ENCODE data around the gene TIMP2.
"Not testable (repeated sequence)": the region's sequence is repeated elsewhere in the genome, so short reads cannot be mapped to it uniquely, and the experiment has no call there.

The TIMP2 gene

DNA sequence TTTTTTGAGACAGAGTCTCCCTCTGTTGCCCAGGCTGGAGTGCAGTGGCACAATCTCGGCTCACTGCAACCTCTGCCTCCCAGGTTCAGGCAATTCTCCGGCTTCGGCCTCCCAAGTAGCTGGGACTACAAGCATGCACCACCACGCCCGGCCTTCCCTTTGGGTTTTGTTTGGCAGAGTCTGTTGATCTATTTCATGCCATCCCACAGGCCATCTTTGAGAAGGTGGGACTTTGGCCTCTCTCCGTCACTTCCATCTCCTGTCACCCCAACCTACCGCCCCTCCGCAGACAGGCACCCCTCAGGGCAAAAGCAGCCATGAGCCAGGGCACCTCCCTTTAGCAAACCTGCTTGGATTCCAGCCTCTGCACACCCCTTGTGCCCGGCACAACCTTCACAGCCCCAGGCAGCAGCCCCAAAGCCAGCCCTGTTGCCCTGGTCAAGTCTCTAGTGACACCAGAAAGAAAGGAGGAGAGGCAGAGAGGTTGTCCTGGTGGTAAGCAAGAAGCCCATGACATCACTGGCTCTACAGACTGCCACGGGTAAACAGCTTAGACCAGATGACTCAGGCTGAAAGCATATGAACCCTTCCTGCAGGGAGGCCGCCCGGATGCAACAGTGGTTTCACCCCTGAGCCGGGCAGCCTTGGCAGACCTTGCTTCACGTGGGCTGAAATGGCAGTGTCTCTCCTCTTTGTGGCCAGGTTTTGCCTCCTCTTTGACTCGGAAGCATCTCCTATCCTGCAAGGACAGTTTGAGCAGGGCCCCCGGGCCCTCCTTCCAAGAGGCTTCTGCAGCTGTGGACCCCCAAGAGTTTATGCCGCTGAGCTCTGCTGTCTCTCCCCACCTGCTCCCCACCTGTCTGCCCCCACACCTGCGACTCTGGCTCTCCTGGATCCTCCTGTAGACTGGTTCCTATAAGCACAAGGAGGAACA, 8.1 kb upstream of the TIMP2 start:
- DNase-seq (ENCODE audit: low read depth), result no peak

DNA sequence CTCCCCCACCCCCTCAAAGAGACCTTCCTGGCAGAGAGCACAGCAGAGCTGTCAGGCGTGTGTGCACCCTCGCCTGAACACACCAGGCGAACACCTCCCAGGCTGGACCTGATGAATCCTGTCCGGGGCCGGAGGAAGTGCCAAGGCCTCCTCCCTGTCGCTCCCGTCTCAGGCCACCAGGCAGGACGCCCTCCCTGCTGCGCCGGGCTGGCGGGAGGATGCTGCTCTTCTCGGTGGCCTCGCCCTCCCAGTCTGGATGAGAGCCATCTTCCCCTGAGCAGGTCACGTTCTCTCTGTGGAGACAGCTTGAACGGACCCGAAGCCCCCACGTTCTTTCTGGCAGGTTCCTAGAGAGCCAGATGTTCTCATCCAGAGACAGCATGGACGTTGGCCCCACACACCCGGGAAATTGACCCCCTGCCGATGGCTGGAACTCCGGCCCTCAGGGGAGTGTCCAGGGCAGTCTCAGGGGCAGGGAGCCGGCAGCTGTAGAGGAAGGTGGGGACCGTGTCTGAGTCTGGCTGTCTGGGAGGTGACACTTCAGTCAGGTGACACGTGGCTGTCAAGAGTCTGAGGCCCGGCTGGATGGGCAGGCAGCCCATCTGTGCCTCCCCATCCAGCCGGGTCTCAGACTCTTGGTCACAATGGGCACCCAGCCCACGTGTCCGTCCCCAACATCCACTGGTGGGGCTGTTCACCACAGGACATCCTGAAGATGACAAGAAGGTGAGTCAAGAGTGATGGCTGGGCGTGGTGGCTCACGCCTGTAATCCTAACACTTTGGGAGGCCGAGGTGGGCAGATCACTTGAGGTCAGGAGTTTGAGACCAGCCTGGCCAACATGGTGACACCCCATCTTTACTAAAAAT, 5.0 kb upstream of the TIMP2 start:
- no peak for DNase-seq (ENCODE audit: low read depth)

DNA sequence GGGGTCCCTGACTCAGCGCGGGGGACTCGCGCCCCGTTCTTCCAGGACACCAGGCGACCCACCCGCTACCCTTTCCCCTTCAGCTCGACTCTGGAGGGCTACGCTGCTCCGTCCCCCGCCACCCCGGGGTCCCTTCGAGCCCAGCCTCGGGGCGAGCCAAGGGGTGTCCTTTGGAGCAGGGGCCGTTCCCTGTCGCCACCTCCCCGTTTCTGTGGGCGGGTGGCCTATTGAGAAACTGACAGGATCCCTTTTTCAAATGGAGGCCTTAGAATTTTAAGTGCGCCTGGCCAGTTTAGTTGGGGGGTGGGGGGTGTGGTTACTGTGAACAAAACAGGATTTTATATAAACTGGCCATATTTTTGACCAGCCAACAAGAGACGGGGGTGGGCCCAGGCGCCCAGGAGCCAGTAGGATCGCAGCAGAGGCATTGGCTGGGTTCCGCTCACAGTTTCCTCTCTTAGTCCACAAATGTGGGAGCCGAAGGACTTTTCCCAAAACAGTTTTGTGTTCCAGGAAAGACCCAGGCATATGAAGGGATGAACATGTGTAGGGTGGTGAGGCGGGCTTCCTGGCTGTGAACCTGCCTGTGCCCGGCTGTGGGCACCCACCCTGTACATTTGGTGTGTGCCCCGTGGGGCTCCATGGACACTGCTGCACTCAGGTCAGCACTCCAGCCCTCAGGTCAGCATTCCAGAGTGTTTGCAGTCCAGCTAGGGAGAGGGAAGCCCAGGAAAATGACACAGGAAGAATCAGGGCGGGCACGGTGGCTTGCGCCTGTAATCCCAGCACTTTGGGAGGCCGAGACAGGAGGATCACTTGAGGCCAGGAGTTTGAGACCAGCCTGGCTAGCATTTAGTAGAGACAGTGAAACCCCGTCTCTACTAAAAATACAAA, 722 bp upstream of the TIMP2 start:
- DNase-seq (ENCODE audit: low read depth), result no peak

DNA sequence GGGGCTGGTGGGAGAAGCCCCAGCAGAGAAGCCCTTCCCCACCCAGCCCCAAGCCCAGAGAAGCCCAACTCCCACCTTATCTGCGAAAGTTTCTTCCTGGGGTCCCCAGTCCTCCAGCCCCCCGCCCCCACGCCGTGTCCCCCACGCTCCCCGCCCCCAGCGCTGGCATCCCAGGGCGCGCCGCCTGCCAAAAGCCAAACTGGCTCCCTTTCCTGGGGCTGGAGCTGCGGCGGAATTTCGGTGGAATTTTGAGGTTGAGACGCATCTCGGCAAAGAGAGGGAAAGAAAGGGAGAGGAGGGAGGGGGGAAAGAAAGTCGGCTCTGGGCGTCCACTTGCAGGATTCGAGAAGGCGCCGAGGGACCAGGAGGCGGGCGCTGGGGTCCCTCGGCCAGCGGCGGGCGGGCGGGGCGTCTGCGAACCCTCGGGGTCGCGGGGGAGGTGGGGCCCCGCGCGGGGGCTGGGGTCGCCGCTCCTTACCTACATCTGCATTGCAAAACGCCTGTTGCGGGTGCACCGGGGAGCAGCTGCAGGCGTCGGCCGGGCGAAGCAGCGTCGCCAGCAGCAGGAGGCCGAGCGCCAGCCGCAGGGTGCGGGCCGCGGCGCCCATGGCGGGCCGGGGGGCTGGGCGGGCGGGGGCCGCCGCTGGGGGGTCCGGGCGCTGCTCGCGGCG, 571 bp downstream of the TIMP2 start:
- DNase-seq (ENCODE audit: low read depth), result no peak

DNA sequence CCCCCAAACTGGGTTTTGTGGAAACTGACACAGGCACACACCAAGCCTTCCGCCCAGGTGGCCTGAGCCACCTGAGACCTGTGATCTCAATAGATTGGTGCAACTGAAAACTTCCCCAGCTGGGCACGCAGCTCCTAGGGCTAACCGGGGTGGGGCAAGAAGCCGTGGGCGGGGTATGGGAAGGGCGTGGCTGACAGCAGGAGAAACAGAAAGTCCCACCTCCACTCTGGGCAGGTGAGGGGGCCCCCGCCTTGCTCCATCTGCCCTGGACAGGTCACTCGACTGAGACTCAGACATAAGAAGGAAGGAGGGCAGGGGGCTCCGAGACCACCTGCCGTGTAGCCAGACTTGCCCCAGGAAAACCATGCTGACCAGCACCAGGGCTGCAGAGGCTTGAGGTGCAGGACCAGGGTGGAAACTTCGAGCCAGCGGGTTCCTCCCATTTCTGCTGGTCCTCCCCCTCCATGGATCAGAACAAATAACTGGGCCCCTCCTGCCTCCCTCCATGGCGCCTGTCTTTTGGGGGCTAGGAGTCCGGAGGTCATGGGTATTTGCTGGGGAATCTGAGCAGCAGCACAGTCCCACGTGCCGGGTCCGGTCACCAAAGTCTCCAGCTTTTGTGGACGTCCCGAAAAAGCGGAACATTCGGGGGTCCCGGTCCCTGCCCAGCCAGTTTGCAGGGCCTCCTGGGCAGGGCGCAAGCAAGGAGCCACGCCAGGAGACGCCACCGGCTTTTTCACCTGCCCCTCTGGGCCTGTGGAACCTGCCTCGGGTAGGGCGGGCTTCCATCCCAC, 1.3 kb downstream of the TIMP2 start:
- peak; percentile 47 for DNase-seq (ENCODE audit: low read depth)

DNA sequence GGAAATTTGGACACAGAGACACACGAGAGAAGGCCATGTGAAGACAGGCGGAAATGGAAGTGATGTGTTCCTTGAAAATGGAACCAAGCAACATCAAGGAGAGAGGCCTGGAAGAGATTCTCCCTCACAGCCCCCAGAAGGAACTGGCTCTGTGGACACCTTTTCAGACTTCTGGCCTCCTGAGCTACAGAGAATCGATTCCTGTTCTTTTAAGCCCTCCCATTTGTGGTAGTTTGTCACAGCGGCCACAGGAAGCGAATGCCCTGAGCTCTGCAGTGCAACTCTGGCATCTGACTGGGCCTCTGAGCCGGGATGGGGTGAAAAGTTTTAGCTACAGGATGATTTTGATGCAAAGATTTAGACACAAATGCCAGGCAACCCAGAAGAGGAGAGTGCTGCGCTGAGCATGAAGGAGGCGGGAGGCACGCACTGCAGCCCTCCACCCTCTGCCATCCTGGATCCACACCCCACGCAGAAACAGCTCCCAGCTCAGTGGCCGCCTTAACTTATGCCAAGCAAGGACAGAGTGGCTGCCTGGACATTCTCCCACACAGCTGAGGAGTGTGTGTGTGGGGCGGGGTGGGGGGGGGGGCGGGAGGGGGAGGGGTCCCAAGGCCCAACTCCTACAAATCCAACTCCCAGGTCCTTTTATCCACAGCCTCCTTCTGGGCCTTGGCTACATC, 2.2 kb downstream of the TIMP2 start:
- no peak for DNase-seq (ENCODE audit: low read depth)

DNA sequence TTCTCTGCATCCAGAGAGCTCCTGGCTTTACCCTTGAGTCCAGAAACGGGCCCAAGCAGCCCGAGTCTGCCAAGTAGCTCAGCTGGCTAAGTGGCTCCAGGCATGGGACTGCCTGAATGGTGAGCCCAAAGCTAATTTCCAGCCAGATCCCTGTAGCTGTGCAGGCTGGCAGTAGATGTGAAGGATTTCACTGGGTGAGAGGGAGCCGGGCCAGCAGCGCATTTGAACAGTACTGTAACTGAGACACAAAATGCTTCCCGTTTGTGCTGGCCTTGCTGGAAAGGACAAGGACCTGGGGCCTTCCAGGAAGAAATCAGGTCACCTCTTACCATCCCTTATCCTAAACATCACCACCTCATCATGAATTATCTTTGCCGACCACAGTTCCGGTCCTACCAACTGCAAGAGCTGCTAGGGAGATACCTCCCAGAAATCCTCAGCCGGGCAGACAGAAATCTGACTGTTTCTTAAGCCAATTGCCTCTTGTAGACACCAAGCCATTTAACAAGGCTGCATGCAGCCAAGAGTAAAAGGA, 3.7 kb downstream of the TIMP2 start:
- DNase-seq (ENCODE audit: low read depth), result no peak

DNA sequence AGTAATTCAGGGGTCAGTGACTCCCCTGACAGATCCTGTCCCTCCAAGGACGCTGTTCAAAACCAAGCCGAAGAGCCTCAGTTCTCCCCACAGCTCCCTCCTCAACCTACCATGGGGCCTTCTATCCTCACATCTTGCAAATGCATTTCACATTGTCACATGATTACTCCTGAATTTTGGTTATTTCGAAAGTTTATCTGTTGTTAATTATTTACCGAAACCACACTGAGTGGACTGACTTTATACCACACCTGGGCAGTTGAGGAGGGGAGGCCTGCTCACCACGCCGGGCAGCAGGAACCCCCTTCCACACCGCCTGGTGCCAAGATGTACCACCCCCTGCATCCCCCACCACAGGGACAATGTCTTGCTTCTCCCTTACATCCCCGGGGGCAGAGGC, 4.7 kb downstream of the TIMP2 start:
- no peak for DNase-seq (ENCODE audit: low read depth)

DNA sequence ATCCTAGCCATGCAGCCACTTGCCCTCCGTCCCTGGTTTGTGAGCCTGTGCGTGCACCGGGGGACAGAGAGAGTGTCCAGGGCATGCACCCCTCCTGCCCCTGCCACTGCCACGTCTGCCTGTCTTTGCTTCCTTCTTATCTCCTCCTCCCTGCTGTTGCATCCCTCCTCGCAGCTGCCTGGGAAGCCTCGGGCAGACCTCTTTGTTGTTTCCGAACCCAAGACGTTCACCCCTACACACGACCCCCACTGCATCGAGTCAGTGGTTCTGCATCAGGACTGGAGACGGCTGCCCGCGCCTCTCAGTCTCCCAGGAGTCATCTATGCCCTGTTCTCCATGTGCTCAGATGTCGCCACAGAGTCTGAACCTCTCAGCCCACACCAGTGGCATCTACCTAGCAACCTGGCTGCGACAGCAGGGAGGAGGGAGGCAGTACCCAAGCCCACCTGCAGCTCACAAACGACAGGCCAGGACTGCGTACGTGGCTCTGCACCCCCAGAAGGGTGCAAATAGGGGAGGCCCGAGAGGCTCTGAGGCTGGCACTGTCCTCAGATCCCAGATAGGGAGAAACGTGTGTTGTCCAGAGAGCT, 5.2 kb downstream of the TIMP2 start:
- no peak for DNase-seq (ENCODE audit: low read depth)

DNA sequence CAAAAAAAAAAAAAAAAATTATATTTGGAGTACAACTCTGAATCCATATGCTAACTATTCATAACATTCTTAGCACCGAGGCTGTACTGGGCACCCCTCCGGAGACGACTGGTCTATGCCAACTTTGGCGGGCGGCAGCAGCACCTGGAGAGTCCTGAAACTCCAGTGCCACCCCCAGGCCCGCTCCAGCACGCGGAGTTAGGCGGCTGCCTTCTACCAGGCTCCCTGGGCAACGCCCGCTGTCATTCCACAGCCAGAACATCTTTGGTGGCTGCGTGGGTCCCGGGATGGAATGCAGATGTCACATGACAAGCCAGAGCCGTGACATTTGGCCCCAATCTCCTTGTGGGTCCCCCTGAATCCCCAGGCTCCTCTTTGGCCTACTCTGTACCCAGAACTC, 6.2 kb downstream of the TIMP2 start:
- DNase-seq (ENCODE audit: low read depth), result no peak

DNA sequence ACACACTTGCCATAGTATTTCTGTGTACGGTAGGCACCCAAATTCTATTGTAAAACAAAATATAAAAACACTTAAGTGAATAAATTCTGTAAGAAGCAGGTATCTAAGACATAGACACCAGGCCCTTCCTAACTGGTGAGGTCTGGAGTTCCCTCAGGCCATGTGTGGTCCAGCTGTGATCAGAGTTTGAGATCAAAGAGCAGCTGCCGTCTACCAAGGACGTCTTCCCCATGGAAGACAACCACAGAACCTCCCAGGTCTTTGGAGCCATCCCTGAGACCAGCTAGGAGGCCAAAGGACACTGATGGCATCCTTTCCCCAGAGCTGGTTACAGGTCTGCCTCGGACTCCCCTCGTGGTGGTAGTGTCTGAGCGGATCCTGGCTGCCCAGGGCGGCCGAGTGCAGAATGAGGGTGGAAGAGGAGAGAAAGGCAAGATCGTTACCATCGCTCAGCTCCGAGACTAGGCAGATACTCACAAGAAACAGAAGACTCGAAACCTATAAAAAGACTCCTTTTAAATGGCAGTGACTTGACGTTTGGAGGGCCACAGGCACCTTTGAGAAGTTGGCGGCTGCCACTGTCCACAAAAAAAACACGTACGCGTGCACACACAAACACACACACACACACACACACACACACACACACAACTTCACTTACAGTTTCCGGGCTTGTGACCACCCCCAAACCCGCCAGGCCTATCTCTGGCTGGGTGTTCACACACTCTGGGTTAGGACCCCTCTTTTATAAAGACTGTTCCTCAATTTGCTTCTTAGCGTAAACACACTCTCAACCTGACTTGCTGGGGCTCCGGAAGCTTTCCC, 7.5 kb downstream of the TIMP2 start:
- DNase-seq (ENCODE audit: low read depth), result no peak

DNA sequence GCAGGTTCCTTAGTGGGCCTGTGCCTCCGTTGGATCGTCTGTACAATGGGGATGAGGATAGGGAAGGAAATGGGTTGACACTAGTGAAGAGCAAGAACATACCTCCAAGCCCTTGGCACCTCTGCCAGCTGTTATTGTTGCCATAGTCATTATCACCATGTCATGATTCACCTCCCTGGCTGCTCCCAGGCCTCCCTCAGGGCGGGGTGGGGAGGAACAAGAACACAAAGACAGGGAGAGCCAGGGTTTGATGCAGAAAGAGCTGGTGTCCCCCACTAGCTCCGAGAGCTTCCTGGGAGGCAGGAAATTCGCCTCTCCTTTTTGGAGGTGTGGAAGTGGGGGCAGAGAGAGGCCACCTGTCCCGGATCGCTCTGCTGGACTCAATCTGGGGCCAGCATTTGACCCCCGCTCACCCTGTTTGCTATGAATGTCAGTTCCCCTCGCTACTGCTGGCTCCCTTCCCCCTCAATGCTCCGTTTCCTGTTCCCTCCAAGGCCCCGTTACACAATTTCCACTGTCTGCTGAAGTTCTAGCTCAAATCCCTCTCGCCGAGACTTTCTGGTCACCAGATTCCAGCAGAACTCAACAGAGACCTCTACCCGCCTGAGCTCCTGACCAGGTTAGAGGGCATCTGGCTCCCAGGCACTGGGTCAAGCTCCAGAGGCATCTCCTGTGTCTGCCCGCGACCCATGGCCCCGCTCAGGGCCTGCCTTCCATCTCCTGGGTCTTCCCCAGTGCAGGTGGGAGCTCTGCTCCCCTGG, 9.1 kb downstream of the TIMP2 start:
- no peak for DNase-seq (ENCODE audit: low read depth)

DNA sequence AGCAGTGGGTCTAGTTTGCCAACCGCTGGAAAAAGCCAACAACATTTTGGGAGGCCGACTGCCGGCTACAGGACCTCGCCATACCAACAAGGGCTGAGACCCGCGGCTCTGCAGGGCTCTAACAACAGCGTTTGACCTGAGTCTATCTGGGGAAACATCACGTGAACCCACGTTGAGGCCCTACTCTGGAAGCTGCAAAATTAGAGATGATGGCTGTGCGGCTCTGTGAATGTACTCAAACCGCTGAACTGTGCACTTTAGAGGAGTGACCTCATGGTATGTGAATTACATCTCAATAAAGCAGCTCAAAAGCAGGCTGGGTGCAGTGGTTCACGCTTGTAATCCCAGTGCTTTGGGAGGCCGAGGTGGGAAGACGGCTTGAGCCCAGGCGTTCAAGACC, 12.1 kb downstream of the TIMP2 start:
- DNase-seq (ENCODE audit: low read depth), result no peak

DNA sequence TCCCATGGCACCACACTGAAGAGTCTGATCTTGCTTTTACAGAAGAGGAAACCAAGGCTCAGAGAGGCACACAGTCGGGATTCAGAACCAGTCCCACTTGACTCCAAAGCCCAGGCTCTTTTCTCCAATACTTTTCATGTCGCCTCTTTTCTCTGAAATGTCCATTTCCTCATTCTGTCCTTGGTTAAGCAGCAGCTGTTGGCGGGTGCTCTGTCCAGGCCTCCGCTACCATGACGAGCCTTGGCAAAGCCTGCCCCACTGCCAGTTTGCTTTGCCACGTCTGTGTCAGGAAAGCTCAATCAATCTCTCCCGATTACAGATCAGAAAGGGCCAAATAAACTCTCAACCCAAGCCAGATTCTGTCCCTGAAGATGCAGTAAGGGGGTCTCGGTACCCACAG, 13.1 kb downstream of the TIMP2 start:
- DNase-seq (ENCODE audit: low read depth), result no peak

DNA sequence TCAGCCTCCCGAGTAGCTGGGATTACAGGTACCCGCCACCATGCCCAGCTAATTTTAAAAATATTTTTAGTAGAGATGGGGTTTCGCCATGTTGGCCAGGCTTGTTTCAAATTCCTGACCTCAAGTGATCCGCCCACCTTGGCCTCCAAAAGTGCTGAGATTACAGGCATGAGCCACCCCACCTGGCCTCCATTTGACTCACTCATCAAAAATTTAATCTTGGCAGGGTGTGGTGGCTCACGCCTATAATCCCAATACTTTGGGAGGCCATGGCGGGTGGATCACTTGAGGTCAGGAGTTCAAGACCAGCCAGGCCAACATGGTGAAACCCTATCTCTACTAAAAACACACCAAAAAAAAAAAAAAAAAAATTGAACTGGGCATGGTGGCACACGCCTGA, 13.6 kb downstream of the TIMP2 start:
- DNase-seq (ENCODE audit: low read depth), result not testable (repeated sequence)

DNA sequence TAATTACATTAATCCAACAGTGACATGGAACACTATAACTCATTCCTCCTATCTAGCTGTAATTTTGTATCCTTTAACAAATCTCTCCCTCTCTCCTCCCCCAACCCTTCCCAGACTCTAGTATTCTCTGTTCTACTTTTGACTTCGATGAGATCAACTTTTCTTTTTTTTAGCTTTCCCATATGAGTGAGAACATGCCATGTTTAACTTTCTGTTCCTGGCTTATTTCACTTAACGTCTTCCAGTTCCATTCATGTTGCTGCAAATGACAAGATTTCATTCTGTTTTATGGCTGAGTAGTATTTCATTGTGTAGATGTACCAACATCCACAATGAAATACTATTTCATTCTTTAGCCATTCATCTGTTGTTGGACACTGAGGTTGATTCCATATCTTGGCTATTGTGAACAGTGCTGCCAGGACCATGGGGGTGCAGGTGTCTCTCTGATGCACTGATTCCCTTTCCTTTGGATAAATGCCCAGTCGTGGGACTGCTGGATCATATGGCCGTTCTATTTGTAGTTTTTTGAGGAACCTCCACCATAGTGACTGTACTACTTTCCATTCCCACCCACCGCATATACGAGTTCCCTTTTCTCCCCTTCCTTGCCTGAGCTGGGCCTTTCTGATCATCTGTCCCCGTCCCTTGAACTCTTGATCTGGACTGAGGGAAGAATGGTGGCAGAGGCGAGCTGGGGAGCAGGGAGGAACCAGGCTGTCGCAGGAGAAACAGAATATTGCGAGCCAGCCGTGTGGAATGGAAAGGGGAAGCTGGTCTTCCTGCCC, 14.5 kb downstream of the TIMP2 start:
- no peak for DNase-seq (ENCODE audit: low read depth)

DNA sequence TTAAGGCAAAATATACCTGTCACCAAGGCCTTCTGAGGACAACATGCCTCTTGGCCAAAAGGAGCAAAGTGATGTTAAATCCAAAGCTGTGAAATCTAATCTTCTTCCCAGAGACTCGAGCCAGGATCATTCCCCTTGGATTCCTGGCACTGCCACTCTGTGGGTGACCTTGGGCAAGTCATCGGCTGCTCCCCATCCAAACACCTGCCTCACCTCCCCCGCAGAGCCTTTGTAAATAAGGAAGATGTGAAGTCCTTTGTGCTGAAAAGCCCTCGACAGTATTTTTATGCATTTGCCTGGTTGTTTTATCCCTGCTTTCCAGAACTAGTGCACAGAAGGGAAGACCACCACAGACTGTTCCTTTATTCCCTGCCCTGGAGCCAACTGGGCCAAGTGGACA, 16.8 kb downstream of the TIMP2 start:
- no peak for DNase-seq (ENCODE audit: low read depth)

Measured in activated T-cell treated with anti-CD3 and anti-CD28 coated beads for 1 hour (primary cell).